SK-N-MC (cell line): Measurements from ENCODE around the gene ECPAS.

Experiments
- DNase-seq: peaks from one replicate; pipeline ENCODE4 v3.0.0-alpha.2; 2011; ENCODE audit warnings: low read depth, low spot score
- H3K27ac ChIP-seq: fragments of 200-600 bp; sonication (generic); 2 replicates; pipeline ENCODE4 v1.5.1; 2016; ENCODE audit warnings: mixed run types
- H3K36me3 ChIP-seq: fragments of 200-600 bp; sonication (generic); 2 replicates; pipeline ENCODE4 v1.6.1; 2017; ENCODE audit warnings: antibody characterized with exemption, low read length, mixed read lengths; ENCODE audit not compliant: insufficient read depth
- H3K4me3 ChIP-seq: fragments of 200-600 bp; sonication (generic); 2 replicates; pipeline ENCODE4 v1.5.1; 2016
- H3K9ac ChIP-seq: fragments of 200-600 bp; sonication (generic); 2 replicates; pipeline ENCODE4 v1.8.0; 2017; ENCODE audit warnings: mixed run types, mixed read lengths; ENCODE audit not compliant: insufficient read length
- H3K9me3 ChIP-seq: fragments of 200-600 bp; sonication (generic); 2 replicates; pipeline ENCODE4 v1.6.1; 2017; ENCODE audit warnings: low read depth, mild to moderate bottlenecking, antibody characterized with exemption, low read length, moderate library complexity, mixed read lengths
- EZH2 ChIP-seq: fragments of 200-600 bp; sonication (generic); IDR thresholded peaks from one replicate; pipeline ENCODE4 v1.6.1; 2017; ENCODE audit warnings: antibody characterized with exemption
- FOXP2 ChIP-seq: optimal IDR thresholded peaks from 2 replicates; pipeline ENCODE3; 2011; ENCODE audit warnings: mild to moderate bottlenecking, moderate library complexity; ENCODE audit not compliant: insufficient read depth; ENCODE audit errors: extremely low read length, control extremely low read depth
- POLR2AphosphoS5 ChIP-seq: IDR thresholded peaks from 2 replicates; pipeline ENCODE4 v1.6.1; 2012; ENCODE audit warnings: mild to moderate bottlenecking, low read depth, low read length, borderline replicate concordance

The ECPAS gene

DNA sequence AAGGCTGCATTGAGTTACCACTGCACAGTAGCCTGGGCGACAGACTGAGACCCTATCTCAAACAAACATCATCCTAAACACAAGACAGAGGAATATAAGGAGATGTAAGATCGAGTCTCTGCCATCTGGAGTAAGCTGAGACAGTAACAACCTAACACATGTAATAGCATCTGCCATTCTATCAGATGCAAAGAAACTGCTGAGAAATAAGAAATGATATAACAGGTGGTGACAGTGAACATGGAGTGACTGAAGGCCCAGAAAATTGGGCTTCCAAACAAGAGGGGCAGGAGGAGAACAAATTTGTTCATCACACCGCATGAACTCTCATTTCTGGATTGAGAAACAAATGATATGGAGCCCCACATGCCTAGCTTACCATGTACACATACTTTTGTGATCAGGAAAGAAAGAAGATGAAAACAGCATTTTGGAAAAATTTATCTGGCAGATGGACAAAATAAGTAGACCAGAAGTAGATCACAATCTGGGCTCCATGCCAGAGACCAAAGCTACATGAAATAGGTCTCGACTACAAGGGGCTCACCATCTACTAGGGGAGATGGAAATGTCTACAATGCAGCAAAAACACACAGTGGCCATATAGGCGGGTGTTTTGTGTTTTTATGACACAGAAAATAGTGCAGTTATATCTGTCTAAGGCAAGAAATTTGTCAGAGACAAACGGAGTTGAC lies 45.5 kb downstream of the ECPAS start:
- no peak overlapping the region for H3K9ac ChIP-seq
- TF ChIP-seq EZH2 (no peak), POLR2AphosphoS5 (no peak), FOXP2 (no peak)
- H3K4me3 ChIP-seq = no peak overlapping the region
- peaks cover 54% of the 10 kb centered on the region for H3K36me3 ChIP-seq
- no peaks in the 10 kb centered on the region for H3K9me3 ChIP-seq
- DNase-seq = no peak
- no peak overlapping the region for H3K27ac ChIP-seq

GRCh38 chr9:111436571-111436970 lies 47.6 kb downstream of the ECPAS start:
- Histone ChIP-seq H3K9me3 (no peaks in the 10 kb centered on the region), H3K4me3 (no peak overlapping the region), H3K27ac (no peak overlapping the region), H3K9ac (no peak overlapping the region), H3K36me3 (peaks cover 52% of the 10 kb centered on the region)
- DNase-seq = peak; percentile 28
- no peak for TF ChIP-seq FOXP2
- no peak for TF ChIP-seq POLR2AphosphoS5
- TF ChIP-seq EZH2 = no peak

GRCh38 chr9:111433082-111433481 lies 51.1 kb downstream of the ECPAS start:
- DNase-seq = no peak
- Histone ChIP-seq H3K36me3 (peaks cover 48% of the 10 kb centered on the region), H3K9ac (no peak overlapping the region), H3K27ac (no peak overlapping the region), H3K9me3 (no peaks in the 10 kb centered on the region), H3K4me3 (no peak overlapping the region)
- no peak for TF ChIP-seq FOXP2
- TF ChIP-seq POLR2AphosphoS5 = no peak
- no peak for TF ChIP-seq EZH2

GRCh38 chr9:111431684-111432083 lies 52.5 kb downstream of the ECPAS start:
- DNase-seq = no peak
- no peak overlapping the region for H3K4me3 ChIP-seq
- peaks cover 49% of the 10 kb centered on the region for H3K36me3 ChIP-seq
- H3K9ac ChIP-seq = no peak overlapping the region
- no peaks in the 10 kb centered on the region for H3K9me3 ChIP-seq
- no peak overlapping the region for H3K27ac ChIP-seq
- TF ChIP-seq FOXP2 (no peak), EZH2 (no peak), POLR2AphosphoS5 (no peak)

DNA sequence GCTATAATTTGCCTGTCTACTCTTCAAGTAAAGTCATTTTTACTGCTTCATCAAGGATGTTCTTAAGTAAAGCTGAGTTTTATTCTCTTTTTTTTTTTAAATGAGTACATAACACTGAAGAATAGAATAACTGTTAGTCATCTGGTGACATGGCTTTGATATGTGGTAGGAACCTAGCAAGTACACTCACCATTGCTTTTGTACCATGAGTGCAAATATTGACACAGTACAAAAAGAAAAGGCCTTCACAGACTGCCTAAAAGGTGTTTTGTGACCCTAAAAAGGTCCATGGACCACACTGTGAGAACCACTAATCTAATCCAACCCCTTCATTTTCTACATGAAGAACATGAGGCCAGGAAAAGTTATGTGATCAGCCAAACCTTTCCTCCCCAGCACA lies 55.0 kb downstream of the ECPAS start:
- H3K9ac ChIP-seq = no peak overlapping the region
- H3K36me3 ChIP-seq = peaks cover 71% of the 10 kb centered on the region
- H3K4me3 ChIP-seq = no peak overlapping the region
- TF ChIP-seq EZH2 (no peak), POLR2AphosphoS5 (no peak), FOXP2 (no peak)
- no peak for DNase-seq
- no peak overlapping the region for H3K27ac ChIP-seq
- no peaks in the 10 kb centered on the region for H3K9me3 ChIP-seq

- no peak for TF ChIP-seq FOXP2
- no peak for TF ChIP-seq EZH2
- no peak for DNase-seq
- peaks cover 75% of the 10 kb centered on the region for H3K36me3 ChIP-seq
Observed at GRCh38 chr9:111427186-111427585, 57.0 kb downstream of the ECPAS start.

DNA sequence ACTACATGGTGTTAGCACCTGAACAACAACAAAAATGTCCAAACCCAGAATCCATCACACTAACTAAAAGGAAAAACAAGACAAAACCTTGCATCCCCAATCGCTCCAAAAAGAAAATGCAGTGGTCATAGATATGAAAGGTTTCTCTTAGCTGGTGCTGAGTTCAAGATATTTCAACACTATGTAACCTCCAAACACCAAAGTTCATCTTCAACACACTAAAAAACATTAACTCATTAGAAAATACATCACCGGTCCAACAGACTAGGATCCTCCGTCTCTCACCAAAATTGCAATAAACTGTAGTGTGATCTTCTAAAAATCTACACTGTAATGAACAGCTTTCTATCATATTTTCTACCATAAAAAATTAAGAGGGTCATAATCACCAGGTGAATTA lies 60.8 kb downstream of the ECPAS start:
- H3K27ac ChIP-seq = no peak overlapping the region
- H3K4me3 ChIP-seq = no peak overlapping the region
- H3K36me3 ChIP-seq = peaks cover 85% of the 10 kb centered on the region
- no peak overlapping the region for H3K9ac ChIP-seq
- TF ChIP-seq POLR2AphosphoS5 = no peak
- TF ChIP-seq FOXP2 = no peak
- TF ChIP-seq EZH2 = no peak
- H3K9me3 ChIP-seq = no peaks in the 10 kb centered on the region
- DNase-seq = no peak

More at GRCh38 chr9:111427186-111427585, 57.0 kb downstream of the ECPAS start:
- H3K27ac ChIP-seq = peak overlapping the region; percentile 29; the same call in 1 of the 2 replicates
- no peak overlapping the region for H3K9ac ChIP-seq
- H3K4me3 ChIP-seq = no peak overlapping the region
- H3K9me3 ChIP-seq = no peaks in the 10 kb centered on the region

GRCh38 chr9:111414406-111414805 lies 69.8 kb downstream of the ECPAS start:
- no peak overlapping the region for H3K9ac ChIP-seq
- no peak overlapping the region for H3K27ac ChIP-seq
- no peak for TF ChIP-seq EZH2
- no peak for TF ChIP-seq POLR2AphosphoS5
- TF ChIP-seq FOXP2 = no peak
- H3K9me3 ChIP-seq = no peaks in the 10 kb centered on the region
- no peak for DNase-seq
- no peak overlapping the region for H3K4me3 ChIP-seq
- peaks cover 93% of the 10 kb centered on the region for H3K36me3 ChIP-seq

- no peak for TF ChIP-seq POLR2AphosphoS5
- no peak for TF ChIP-seq FOXP2
- TF ChIP-seq EZH2 = no peak
- Histone ChIP-seq H3K27ac (no peak overlapping the region), H3K9ac (no peak overlapping the region), H3K9me3 (no peaks in the 10 kb centered on the region), H3K4me3 (no peak overlapping the region), H3K36me3 (peaks cover 93% of the 10 kb centered on the region)
- DNase-seq = no peak
Observed at GRCh38 chr9:111413996-111414395, 70.2 kb downstream of the ECPAS start.
